IMR-90 (cell line): ENCODE measurements around the gene ZNF362.

Experiments used
- CTCF ChIP-seq: conservative IDR thresholded peaks from 2 replicates; pipeline ENCODE4 v1.5.1; 2012; ENCODE audit warnings: mild to moderate bottlenecking, low read depth, low read length, improper control_type of control experiment
- MAFK ChIP-seq: IDR thresholded peaks from 2 replicates; pipeline ENCODE4 v1.6.1; 2012; ENCODE audit warnings: low read depth, low read length, improper control_type of control experiment
- MXI1 ChIP-seq: IDR thresholded peaks from 2 replicates; pipeline ENCODE4 v1.6.1; 2012; ENCODE audit warnings: low read depth, mild to moderate bottlenecking, low read length, moderate library complexity, borderline replicate concordance
- POLR2A ChIP-seq: IDR thresholded peaks from 2 replicates; pipeline ENCODE4 v1.6.1; 2012; ENCODE audit warnings: mild to moderate bottlenecking, low read depth, low read length
- RAD21 ChIP-seq: IDR thresholded peaks from 2 replicates; pipeline ENCODE4 v1.6.1; 2012; ENCODE audit warnings: low read length, improper control_type of control experiment
- RFX5 ChIP-seq: IDR thresholded peaks from 2 replicates; pipeline ENCODE4 v1.8.0; 2012; ENCODE audit warnings: low read depth, mild to moderate bottlenecking, low read length, moderate library complexity

- TF ChIP-seq POLR2A (no peak), CTCF (no peak), MAFK (no peak), RAD21 (no peak), MXI1 (no peak), RFX5 (no peak)
These were observed 38.7 kb downstream of the ZNF362 start for GRCh38 chr1:33295023-33295422.
